ENCODE results near the gene RAVER2.

- TF ChIP-seq CTCF (IDR thresholded peaks at IDR 0.05; ENCODE audit: poor library complexity) (no peak), EZH2phosphoT487 (IDR thresholded peaks at IDR 0.05; ENCODE audit: low read depth, severe bottlenecking, unreplicated experiment) (no peak)
Observed at GRCh38 chr1:64743954-64744491, 852 bp upstream of the RAVER2 start.
